Ammon's horn (tissue), 1 donor: ENCODE data around the gene APOM.

ENCODE experiments used
- DNase-seq: peaks from one replicate; pipeline ENCODE4 v3.0.0-alpha.2; 2016; ENCODE audit warnings: low spot score

The APOM gene

GRCh38 chr6:31680226-31681134 is 24.8 kb downstream of the APOM start, which contains the start of gene LY6G5C:
Gene LY6G5C (minus strand): TSS chr6:31681067. CDS start chr6:31680373, 694 bp downstream.
- peak; percentile 92 for DNase-seq

DNA sequence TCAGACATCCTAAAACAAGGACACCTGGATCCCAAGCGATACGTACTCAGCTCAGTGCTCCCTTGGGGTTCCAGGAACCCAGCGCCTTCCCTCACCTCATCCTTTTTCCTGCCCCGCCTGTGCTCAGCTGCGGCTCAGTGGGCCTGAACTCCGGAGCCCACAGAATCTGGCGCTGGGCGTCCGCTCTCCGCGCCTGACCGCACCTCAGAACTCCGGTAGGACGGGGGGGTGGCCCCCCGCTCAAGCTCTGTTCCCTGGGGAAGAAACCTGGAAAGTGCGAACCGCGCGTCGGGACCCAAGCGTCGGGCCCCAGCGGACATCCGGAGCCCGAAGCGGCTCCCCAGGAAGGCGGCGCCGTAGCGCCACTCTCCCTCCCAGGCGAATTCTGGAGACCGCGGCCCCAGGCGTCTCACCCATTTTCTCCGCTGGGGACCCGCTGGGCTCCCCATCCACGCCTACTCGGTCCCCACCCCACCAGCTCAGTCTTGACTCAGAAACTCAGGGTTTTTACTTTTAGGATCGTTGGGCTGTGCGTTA is 25.5 kb downstream of the APOM start:
- DNase-seq, result peak; percentile 32

DNA sequence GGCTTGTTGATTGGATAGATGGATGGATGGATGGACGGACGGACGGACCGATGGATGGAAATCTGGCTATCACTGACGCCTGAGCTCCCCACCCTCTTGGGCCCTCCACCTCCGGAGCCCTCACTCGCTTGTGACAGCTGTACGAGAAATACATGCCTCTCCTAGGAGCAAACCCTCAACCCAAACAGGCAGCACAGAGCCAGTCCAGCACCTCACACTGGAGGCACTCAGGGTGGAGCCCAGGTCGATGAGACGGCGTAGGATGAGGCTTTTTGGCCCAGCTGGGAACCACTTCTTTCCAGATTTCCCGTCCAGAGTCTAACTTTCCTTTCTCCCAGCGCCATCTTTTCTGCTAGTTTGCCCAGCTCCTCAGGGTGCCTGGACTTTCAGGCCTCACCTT is 27.9 kb downstream of the APOM start:
- no peak for DNase-seq

DNA sequence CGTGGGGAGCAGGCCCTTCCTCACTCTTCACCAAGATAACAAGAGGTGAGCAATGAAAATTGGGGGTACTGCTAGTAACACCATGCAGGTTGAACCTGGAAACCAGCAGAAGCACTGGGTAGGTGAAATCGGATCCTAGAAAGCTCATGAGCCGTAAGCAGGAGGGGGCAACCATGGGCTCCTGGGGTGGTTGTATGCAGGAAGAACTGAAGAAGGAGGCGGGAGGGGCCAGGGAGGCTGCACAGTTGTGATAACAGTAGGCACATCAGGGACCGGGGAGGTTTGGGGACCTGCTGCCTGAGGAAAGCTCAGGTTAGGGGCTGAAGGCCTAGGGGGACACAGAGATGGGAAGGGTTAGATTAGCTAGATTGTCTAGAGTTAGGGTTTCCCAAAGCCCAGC is 30.8 kb downstream of the APOM start:
- no peak for DNase-seq

- DNase-seq, result no peak
Observed at GRCh38 chr6:31687321-31687720, 31.6 kb downstream of the APOM start.

DNA sequence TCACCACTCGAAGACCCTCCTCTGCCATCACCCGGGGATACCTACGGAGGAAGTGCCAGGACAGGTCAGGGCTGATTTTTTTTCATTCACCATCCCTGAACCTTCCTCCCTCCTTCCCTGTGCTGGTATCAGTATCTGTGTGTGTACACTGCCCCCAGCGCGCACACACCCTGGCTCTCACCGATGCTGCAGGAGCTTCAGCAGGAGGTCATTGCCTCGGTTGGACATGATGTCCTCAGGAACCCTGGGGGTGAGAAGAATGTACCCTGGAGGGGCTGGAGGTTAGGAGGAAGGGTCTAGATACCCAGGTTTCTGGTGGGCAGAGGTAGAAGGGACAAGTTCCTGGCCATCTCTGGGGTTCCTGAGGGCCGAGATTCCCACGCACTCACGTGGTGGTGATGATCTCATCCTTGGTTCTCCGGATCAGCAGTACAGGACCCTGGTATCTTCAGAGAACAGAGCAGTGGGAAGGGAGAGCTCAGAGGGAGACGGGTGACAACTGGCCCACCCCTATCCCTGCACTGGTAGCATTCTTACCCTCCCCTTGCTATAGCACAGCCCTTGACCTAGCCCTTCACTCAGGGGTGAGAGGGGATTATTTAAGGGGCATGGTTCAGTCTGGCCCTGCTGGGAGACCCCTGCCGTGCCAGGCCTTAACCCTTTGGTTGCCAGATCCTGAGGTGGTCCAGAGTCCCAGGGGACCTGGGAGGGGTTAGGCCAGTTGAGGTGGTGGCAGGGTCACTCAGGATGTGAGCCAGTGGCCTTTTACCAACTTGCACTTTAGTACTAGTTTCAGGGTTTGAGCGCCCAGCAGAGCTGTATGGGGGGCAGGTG is 32.4 kb downstream of the APOM start:
- no peak for DNase-seq

DNA sequence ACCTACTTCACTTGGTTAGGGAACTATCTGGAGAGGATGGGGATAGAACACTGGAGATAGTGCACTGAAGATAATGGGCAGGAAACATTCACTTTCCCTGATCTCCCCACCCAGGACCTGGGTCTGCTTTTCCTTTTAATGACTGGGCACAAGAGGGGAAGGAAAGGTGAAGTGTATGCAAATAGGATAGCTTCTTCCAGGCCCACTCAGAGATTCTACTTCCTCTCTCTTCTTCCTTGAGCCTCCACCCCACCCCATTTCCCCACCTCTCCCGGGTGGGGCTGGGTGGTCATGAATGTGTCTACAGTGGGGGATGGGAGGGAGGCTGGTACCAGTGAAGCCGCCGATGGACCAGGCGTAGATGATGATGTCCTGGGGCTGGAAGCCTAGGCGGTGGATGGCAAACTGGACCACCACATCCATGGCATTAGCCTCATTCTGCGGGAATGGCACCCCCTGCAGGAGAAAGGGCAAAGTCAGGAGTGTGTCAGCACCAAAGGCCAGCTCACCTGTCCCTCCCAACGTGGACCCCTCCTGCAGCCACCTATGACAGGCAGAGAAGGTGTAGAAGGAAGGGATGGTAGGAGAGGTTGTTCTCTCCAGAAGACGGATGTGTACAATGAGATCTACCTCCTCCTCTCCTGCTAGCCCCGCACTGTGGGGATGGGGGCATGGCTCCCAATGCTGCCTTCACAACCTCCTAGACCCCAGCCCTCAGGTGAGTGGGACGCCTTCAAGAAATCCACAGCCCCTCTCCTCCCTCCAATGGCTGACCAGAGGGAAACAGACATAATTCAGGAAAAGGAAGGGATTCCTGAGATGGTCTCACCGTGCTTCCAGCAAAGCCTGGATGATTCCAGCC is 33.8 kb downstream of the APOM start:
- no peak for DNase-seq

- no peak for DNase-seq
Observed at GRCh38 chr6:31690231-31691077, 34.8 kb downstream of the APOM start.

- DNase-seq, result no peak
Observed at GRCh38 chr6:31691078-31691463, 35.4 kb downstream of the APOM start.

DNA sequence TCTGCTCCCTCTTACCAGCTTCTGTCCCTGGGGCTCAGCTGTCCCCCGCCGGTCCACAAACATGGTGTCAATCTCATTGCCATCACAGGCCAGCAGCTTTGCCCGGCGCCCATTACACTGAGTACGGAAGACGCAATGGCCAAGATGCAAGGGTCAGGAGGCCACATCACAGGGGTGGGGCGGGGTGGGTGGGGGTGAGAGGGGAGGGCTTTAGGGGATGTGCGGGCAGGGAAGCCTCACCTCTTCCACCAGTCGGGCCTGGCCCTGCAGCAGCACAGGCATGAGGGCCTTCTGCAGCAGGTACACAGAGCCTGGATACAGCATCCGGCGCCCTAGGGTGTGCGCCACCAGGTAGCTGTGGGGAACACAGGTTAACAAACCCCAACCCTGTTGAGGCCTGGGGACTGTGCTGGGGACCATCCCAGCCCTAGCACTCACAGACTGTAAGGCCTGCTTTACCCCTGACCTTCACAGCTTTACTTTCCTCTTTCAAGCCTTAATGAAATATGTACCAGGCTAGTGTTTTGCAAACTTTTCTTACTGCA is 35.9 kb downstream of the APOM start:
- DNase-seq, result no peak

GRCh38 chr6:31692353-31692752 is 36.7 kb downstream of the APOM start:
- DNase-seq, result no peak

DNA sequence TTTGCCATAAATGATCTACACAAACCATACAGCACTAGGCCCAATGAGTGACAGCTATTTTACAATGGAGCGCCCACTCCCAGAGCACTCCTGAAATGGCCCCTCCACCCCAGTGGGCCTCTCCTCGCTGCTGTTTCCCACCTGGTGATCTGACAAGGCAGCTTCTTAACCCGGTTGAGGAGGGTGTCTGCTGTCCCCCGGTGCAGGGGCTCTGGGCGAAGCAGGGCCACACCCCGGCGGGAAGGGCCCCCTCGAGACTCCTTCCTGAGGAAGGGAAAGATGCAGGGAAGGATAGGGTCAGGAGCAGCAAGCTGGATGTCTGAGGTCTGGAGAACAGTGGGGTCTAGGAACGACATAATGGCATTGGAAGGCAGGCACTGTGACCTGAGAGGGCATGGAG is 37.2 kb downstream of the APOM start:
- no peak for DNase-seq

GRCh38 chr6:31693535-31693934 is 37.8 kb downstream of the APOM start:
- no peak for DNase-seq

DNA sequence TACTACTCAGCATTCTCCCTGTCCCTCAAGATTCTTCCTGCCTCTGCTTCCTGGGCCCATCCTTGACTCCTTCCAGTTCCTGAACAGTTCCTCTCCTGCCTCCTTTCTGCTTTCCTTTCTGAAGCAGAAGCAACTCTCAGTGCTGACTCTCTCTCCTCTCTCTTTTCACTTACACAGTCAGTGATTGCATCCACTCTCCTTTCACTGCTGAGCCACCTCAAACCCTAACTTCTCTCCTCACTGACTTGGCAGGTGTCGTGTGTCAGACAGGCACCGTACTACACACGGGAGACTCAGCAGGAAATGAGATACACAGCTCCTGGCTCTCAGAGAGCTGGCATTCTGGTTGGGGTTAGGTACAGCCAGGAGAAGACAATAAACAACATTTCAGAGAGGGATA is 41.9 kb downstream of the APOM start:
- DNase-seq, result no peak

GRCh38 chr6:31700740-31701401 is 45.2 kb downstream of the APOM start:
- no peak for DNase-seq

- DNase-seq, result no peak
Observed at GRCh38 chr6:31701666-31702404, 46.1 kb downstream of the APOM start.

GRCh38 chr6:31702405-31702818 is 46.7 kb downstream of the APOM start:
- DNase-seq, result no peak

DNA sequence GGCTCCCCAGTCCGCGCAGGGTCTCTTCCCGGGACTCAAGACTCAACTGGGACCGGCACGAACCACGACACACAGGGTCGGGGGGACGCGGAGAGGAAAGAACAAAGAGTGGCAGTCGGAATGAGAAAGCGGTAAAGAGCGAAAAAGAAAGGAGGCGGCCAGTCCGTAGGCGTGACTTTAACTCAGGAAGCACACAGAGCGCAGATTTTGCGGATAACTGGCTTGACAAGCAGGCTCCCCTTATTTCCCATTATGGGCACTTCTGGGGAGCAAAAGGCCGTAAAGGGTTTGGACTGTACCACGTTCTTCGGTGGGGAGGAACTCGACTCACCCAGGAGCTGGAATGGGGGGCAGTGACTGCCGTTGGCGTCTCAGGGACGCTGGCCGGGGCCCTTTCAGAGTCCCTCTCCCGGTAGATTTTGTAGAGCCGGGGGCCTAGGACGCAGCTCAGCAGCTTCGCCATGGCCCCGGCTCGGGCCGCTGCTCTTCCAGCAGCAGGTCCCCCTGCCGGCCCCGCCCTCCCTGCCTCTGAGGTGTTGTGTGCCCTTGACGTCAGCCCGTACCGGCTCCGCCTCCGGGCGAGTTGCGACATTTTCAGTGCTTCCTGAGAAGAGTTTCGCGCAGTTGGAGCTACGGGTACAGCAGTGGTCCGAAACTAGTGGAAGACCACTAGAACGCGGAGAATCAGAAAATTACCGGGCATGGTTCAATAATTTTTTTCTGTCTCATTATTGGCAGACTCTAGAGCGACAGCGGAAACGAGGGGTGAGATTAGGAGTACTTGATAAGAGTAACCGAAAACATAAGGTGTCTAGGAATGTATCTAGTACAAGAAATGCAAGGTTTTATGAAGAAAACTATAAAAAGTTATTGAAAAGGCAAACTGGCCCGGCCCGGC is 47.4 kb downstream of the APOM start, which contains the start of gene ABHD16A:
ABHD16A (minus strand) TSS at position 506 of the 898 bp plus-strand sequence; CDS start at position 463, 43 bp downstream.
- peak; percentile 99 for DNase-seq
